GM19240 (cell line): ENCODE measurements around the gene SUV39H1.
A peak's percentile ranks its signal among the peaks of the same experiment; 100 is the strongest.
"Not testable (repeated sequence)": the region's sequence is repeated elsewhere in the genome, so short reads cannot be mapped to it uniquely, and the experiment has no call there.

ENCODE experiments used
- DNase-seq: peaks from one replicate; pipeline ENCODE4 v3.0.0; 2011; ENCODE audit warnings: low spot score; ENCODE audit not compliant: insufficient read length

SUV39H1 gene

GRCh38 chrX:48696301-48696908, at the start of gene SUV39H1:
SUV39H1 (plus strand) TSS chrX:48696734; CDS start chrX:48696785, 51 bp downstream.
- peak; percentile 88 for DNase-seq

GRCh38 chrX:48648336-48648751, 48.2 kb upstream of the SUV39H1 start:
- no peak for DNase-seq

- no peak for DNase-seq
These were observed 47.4 kb upstream of the SUV39H1 start for GRCh38 chrX:48649102-48649501.

GRCh38 chrX:48652055-48652579, 44.4 kb upstream of the SUV39H1 start:
- not testable (repeated sequence) for DNase-seq

- DNase-seq = not testable (repeated sequence)
These were observed 41.8 kb upstream of the SUV39H1 start for GRCh38 chrX:48654746-48655145.

- not testable (repeated sequence) for DNase-seq
These were observed 36.8 kb upstream of the SUV39H1 start for GRCh38 chrX:48659686-48660085.

- DNase-seq = no peak
These were observed 33.3 kb upstream of the SUV39H1 start for GRCh38 chrX:48663241-48663640.

- DNase-seq = no peak
These were observed 32.4 kb upstream of the SUV39H1 start for GRCh38 chrX:48664156-48664555.

GRCh38 chrX:48665991-48666390, 30.5 kb upstream of the SUV39H1 start:
- DNase-seq = no peak

- DNase-seq = no peak
These were observed 29.9 kb upstream of the SUV39H1 start for GRCh38 chrX:48666649-48667048.

GRCh38 chrX:48667509-48667908, 29.0 kb upstream of the SUV39H1 start:
- no peak for DNase-seq

GRCh38 chrX:48668187-48668586, 28.3 kb upstream of the SUV39H1 start:
- not testable (repeated sequence) for DNase-seq

GRCh38 chrX:48676106-48676892, 20.2 kb upstream of the SUV39H1 start:
- DNase-seq = peak; percentile 71

- no peak for DNase-seq
These were observed 19.7 kb upstream of the SUV39H1 start for GRCh38 chrX:48676893-48677270.

- no peak for DNase-seq
These were observed 19.0 kb upstream of the SUV39H1 start for GRCh38 chrX:48677516-48677915.

GRCh38 chrX:48680467-48680866, 16.1 kb upstream of the SUV39H1 start:
- not testable (repeated sequence) for DNase-seq

- DNase-seq = not testable (repeated sequence)
These were observed 15.6 kb upstream of the SUV39H1 start for GRCh38 chrX:48680925-48681324.

- no peak for DNase-seq
These were observed 14.9 kb upstream of the SUV39H1 start for GRCh38 chrX:48681539-48682183.

- not testable (repeated sequence) for DNase-seq
These were observed 13.7 kb upstream of the SUV39H1 start for GRCh38 chrX:48682795-48683194.

- DNase-seq = peak; percentile 71
These were observed 13.0 kb upstream of the SUV39H1 start, which contains the start of gene WAS for GRCh38 chrX:48683411-48683982. WAS (plus strand) TSS chrX:48683799; CDS start chrX:48683854, 55 bp downstream.

GRCh38 chrX:48684134-48684533, 12.4 kb upstream of the SUV39H1 start:
- no peak for DNase-seq

GRCh38 chrX:48685416-48685815, 11.1 kb upstream of the SUV39H1 start:
- no peak for DNase-seq
